GM12864 (cell line): Measurements from ENCODE around the gene VCPKMT.

Experiments
- DNase-seq: peaks from one replicate; pipeline ENCODE4 v3.0.0-alpha.2; 2011; ENCODE audit warnings: low read depth
- H3K4me3 ChIP-seq: 2 replicates; pipeline ENCODE4 v1.5.1; 2011; ENCODE audit warnings: mild to moderate bottlenecking, low read depth, low read length, control low read depth
- TF ChIP-seq, protein P1 (sequence below): IDR thresholded peaks from 2 replicates; pipeline ENCODE4 v1.5.1; 2011; ENCODE audit warnings: low read depth, mild to moderate bottlenecking, moderate library complexity, low read length, control low read depth, inconsistent platforms; ENCODE audit errors: missing control alignments

Gene VCPKMT

DNA sequence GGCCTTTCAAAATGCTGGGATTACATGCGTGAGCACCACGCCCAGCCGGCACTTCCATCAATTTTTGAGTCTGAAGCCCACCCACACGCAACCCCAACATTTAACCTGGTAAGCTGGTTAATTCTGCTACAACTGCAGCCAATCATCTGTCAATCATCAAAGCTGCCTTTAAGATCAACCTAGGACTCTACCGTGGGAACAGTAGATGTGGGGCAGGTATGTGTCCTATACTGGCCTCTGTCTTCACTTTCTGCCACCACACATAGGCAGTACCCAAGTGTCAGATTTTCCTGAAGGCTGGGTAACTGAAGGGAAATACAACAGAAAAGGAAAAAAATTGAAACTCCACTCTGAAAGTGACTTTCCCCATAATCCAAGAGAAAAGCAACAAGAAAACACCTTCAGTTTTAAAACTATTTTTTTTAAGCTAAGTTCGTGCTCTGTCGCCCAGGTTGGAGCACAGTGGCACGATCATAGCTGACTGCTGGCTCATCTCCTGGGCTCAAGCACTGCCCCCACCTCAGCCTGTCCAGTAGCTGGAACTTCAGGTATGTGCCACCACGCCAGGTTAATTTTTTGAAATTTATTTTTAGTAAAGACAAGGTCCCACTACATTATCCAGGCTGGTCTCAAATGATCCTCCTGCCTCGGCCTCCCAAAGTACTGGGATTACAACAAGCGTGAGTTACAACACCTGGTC is 22.2 kb downstream of the VCPKMT start:
- no peak for DNase-seq
- TF ChIP-seq, protein P1, sequence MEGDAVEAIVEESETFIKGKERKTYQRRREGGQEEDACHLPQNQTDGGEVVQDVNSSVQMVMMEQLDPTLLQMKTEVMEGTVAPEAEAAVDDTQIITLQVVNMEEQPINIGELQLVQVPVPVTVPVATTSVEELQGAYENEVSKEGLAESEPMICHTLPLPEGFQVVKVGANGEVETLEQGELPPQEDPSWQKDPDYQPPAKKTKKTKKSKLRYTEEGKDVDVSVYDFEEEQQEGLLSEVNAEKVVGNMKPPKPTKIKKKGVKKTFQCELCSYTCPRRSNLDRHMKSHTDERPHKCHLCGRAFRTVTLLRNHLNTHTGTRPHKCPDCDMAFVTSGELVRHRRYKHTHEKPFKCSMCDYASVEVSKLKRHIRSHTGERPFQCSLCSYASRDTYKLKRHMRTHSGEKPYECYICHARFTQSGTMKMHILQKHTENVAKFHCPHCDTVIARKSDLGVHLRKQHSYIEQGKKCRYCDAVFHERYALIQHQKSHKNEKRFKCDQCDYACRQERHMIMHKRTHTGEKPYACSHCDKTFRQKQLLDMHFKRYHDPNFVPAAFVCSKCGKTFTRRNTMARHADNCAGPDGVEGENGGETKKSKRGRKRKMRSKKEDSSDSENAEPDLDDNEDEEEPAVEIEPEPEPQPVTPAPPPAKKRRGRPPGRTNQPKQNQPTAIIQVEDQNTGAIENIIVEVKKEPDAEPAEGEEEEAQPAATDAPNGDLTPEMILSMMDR, result no peak
- H3K4me3 ChIP-seq, result no peak overlapping the region

DNA sequence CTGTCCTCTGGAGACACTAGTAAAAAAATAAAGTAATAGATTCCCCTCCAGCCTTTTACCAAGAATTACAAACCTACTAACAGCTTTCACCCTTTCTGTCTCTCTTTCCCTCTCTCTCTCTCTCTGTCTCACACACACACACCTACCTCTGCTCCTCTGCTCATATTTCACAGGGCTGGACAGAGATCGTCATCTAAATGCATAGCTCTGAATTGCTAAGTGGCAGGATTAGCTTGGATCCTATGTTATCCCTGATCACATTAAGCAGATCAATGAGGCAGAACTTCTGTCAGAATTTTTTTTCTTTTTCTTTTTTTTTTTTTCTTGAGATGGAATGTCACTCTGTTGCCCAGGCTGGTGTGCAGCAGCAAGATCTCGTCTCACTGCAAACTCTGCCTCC is 22.9 kb downstream of the VCPKMT start:
- TF ChIP-seq, protein P1, result no peak
- H3K4me3 ChIP-seq, result no peak overlapping the region
- DNase-seq, result no peak

DNA sequence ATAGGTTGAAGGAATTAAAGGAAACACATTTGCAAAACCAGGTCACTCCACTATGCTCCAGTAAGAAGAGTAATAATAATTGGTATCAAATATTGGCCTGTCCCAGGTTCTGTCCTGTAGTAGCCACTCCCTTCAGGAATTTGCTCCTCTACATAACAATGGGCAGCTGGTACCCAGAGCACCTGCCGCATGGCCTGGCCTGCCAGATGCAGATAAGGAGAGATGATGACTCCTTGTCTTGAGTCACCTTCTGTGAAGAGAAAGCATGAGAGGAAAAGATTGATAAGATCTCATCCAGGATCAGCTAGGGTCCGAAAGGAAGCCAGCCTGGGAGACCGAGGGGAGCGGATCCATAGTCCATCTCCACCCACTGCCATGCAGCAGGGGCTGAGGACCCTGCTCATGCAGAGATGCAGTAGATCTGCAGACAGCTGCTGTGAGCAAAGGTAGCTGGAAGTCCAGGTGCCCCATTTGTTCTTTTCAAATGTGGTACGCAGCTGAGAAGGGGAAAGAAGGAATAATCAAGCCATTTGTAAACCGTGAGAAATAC is 24.3 kb downstream of the VCPKMT start:
- DNase-seq, result no peak
- no peak overlapping the region for H3K4me3 ChIP-seq
- TF ChIP-seq, protein P1, result no peak

DNA sequence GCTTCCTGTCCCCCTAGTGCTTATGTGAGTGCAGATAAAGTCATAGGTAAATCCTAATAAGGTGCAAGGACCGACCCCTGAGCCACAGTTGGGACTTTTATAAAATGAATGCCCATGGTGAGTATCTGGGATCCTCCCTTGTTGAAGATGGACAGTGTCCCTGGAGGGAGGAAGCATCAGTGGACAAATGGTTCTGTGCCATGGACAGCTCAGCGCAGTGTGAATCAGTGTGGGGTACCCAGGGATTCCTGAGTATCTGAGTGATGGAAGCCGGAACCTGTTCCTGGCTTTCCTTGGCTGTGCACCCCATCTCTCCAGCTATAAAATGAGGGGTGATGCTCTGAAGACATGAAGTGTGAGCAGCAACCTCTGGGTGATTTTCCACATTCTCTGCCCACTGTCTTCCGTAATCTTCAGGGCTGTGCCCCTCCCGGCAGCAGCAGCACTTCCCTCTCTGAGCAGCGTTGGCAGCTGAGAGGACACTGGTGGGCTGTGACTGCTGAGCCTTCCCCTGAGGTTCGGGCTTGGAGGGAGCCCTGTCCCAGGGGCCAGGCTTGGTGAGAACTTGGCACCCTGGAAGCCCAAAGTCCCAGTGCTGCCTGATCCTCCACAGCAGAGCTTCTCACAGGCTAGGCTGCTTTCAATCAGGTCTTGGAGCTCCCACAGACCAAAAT is 25.0 kb downstream of the VCPKMT start:
- TF ChIP-seq, protein P1, result no peak
- no peak overlapping the region for H3K4me3 ChIP-seq
- DNase-seq, result no peak

DNA sequence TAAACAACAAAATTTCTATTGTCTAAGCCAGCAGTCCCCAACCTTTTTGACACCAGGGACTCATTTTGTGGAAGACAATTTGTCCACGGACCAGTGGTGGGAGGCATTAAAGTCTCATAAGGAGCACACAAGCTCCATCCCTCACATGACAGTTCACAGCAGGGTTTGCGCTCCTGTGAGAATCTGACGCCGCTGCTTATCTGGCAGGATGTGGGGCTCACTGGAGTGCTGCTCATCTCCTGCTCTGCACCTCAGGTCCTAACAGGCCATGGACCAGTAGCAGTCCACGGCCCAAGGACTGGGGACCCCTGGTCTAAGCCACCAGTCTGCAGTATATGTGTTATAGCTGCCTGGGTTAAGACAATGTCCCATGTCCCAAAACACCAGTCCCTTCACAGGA is 27.2 kb downstream of the VCPKMT start:
- TF ChIP-seq, protein P1, result no peak
- no peak for DNase-seq
- H3K4me3 ChIP-seq, result no peak overlapping the region

DNA sequence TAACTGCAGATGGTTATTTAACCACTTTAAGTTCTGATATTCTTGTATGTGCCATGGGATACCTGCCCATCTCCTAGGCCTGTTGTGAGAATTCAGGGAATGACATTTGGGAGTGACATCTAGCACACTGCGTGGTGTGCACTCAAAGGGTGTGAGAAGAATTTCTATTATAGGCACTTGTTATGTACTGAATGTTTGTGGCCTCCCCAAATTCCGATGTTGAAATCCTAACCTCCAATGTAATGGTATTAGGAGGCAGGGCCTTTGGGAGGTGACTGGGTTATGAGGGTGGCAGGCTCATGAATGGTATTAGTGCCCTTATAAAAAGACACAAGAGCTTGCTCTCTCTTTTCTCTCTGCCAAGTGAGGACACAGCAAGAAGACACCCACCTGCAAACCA is 27.6 kb downstream of the VCPKMT start:
- TF ChIP-seq, protein P1, result no peak
- no peak overlapping the region for H3K4me3 ChIP-seq
- no peak for DNase-seq
